ENCODE measurements around the gene PTPN13.

DNA sequence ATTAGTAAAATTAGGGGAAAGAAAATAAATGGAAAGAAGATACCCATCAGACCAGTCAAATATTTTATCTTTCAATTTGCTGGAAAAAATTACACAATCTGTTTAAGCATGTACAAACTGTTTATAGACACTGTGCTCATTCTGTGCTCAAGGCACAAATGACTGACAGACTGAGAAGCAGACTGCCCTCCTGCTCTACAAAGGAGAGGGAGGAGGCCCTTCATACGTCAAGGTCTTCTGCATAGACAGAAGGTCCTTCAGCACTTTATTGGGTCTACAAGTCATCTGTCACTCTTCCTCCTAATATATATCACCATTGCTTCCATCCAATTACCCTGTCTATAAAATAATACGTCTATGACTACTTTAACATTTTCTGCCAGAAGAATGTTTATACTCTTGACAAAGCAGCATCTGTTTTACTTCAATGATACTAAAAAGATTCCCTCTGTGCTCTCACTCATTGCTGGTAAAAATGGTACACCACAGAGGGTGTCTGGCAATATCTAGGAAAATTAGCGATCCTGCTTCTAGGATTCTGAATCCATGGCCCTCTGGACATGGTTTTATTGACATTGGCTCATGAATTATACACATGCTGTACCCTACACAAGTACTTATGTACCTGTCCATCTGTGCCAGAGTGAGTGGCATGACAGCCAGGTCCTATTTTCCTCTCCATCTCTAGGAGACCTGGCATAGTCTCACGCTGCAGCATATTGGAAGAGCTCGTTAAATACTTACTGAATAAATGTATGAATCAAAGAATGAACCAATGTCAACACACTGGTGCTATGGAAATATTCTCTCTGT, 243.8 kb downstream of the PTPN13 start:
- TF ChIP-seq, protein P1, sequence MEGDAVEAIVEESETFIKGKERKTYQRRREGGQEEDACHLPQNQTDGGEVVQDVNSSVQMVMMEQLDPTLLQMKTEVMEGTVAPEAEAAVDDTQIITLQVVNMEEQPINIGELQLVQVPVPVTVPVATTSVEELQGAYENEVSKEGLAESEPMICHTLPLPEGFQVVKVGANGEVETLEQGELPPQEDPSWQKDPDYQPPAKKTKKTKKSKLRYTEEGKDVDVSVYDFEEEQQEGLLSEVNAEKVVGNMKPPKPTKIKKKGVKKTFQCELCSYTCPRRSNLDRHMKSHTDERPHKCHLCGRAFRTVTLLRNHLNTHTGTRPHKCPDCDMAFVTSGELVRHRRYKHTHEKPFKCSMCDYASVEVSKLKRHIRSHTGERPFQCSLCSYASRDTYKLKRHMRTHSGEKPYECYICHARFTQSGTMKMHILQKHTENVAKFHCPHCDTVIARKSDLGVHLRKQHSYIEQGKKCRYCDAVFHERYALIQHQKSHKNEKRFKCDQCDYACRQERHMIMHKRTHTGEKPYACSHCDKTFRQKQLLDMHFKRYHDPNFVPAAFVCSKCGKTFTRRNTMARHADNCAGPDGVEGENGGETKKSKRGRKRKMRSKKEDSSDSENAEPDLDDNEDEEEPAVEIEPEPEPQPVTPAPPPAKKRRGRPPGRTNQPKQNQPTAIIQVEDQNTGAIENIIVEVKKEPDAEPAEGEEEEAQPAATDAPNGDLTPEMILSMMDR (conservative IDR thresholded peaks at IDR 0.05; ENCODE audit: low read depth, low read length) = no peak
- TF ChIP-seq EZH2phosphoT487 (IDR thresholded peaks at IDR 0.05; ENCODE audit: borderline replicate concordance, low read length) (no peak), EZH2 (IDR thresholded peaks at IDR 0.05; ENCODE audit: low read length, unreplicated experiment) (no peak)
